HEK293 (cell line): ENCODE measurements around the gene FANCC.

Experiments
- CTCF ChIA-PET: fragments of 350-600 bp; formaldehyde crosslinking; extraction: SDS; loops from one replicate; lab custom pipeline; 2021; ENCODE audit warnings: antibody characterized with exemption; lab: Yijun Ruan, JAX
- POLR2A ChIA-PET: fragments of 300-600 bp; formaldehyde crosslinking; extraction: SDS; loops from one replicate; lab custom pipeline; 2020; ENCODE audit warnings: antibody characterized with exemption, inconsistent platforms; lab: Yijun Ruan, JAX
- H3K27ac ChIP-seq: fragments of 200-500 bp; sonication (Bioruptor generic); 2 replicates; pipeline ENCODE4 v1.5.1; 2014; ENCODE audit warnings: low read depth, low read length, control low read depth, inconsistent platforms; ENCODE audit errors: extremely low read depth
- H3K36me3 ChIP-seq, 2 experiments: fragments of 200-500 bp in 1 of 2; sonication (Bioruptor generic) in 1 of 2; 1 replicate in 1 of 2; 2 replicates in 1 of 2; pipeline ENCODE4 v1.5.1; 2014 to 2017; ENCODE audit warnings: inconsistent platforms in 2 of 2, low read length in 2 of 2; ENCODE audit not compliant: control insufficient read depth in 2 of 2, insufficient read depth in 1 of 2
- H3K4me1 ChIP-seq: fragments of 200-500 bp; sonication (Bioruptor generic); 2 replicates; pipeline ENCODE4 v1.5.1; 2014; ENCODE audit warnings: mild to moderate bottlenecking, low read length, inconsistent platforms; ENCODE audit not compliant: control insufficient read depth, insufficient read depth
- H3K4me3 ChIP-seq: 2 replicates; pipeline ENCODE4 v1.5.1; 2011; ENCODE audit warnings: low read depth, mild to moderate bottlenecking, control low read depth, low read length, moderate library complexity
- H3K9me3 ChIP-seq: fragments of 200-500 bp; sonication (Bioruptor generic); 2 replicates; pipeline ENCODE4 v1.5.1; 2014; ENCODE audit warnings: low read depth, low read length, inconsistent platforms; ENCODE audit not compliant: control insufficient read depth, insufficient read depth
- BCL6B ChIP-seq: fragments of 450-650 bp; formaldehyde crosslinking; IDR thresholded peaks from 2 replicates; pipeline ENCODE4 v1.5.1; 2017; ENCODE audit warnings: missing biosample characterization, missing genetic modification characterization
- ELK4 ChIP-seq: IDR thresholded peaks from 2 replicates; pipeline ENCODE4 v1.6.1; 2011; ENCODE audit warnings: mild to moderate bottlenecking, low read depth, low read length, borderline replicate concordance
- GLI2 ChIP-seq: fragments of 450-650 bp; formaldehyde crosslinking; IDR thresholded peaks from 2 replicates; pipeline ENCODE4; 2017; ENCODE audit warnings: missing biosample characterization, missing genetic modification characterization, low read depth, borderline replicate concordance
- HOXA7 ChIP-seq: sonication (generic); formaldehyde crosslinking; IDR thresholded peaks from 2 replicates; pipeline ENCODE4 v1.8.1; 2022; ENCODE audit warnings: missing genetic modification reagents, borderline replicate concordance
- KLF9 ChIP-seq: fragments of 450-650 bp; formaldehyde crosslinking; IDR thresholded peaks from 2 replicates; pipeline ENCODE4 v1.5.1; 2016; ENCODE audit warnings: missing biosample characterization, missing genetic modification characterization, low read depth
- RBAK ChIP-seq: fragments of 450-650 bp; formaldehyde crosslinking; IDR thresholded peaks from 2 replicates; pipeline ENCODE4 v1.5.1; 2016; ENCODE audit warnings: missing biosample characterization, missing genetic modification characterization
- SCRT1 ChIP-seq: fragments of 450-650 bp; formaldehyde crosslinking; IDR thresholded peaks from 2 replicates; pipeline ENCODE4 v1.5.1; 2016; ENCODE audit warnings: missing biosample characterization, missing genetic modification characterization, borderline replicate concordance
- ZBTB44 ChIP-seq: fragments of 450-650 bp; IDR thresholded peaks from 2 replicates; pipeline ENCODE4 v1.5.1; 2018; ENCODE audit warnings: missing biosample characterization, mild to moderate bottlenecking, missing genetic modification characterization
- ZFP3 ChIP-seq: fragments of 450-650 bp; formaldehyde crosslinking; IDR thresholded peaks from 2 replicates; pipeline ENCODE4 v1.5.1; 2016; ENCODE audit warnings: low read depth, missing biosample characterization, missing genetic modification characterization
- ZNF114 ChIP-seq: fragments of 450-650 bp; formaldehyde crosslinking; IDR thresholded peaks from 2 replicates; pipeline ENCODE4 v1.5.0; 2017; ENCODE audit warnings: missing biosample characterization, missing genetic modification characterization
- ZNF18 ChIP-seq: fragments of 450-650 bp; formaldehyde crosslinking; IDR thresholded peaks from 2 replicates; pipeline ENCODE4 v1.5.1; 2016; ENCODE audit warnings: missing biosample characterization, missing genetic modification characterization
- ZNF324 ChIP-seq: fragments of 450-650 bp; formaldehyde crosslinking; IDR thresholded peaks from 2 replicates; pipeline ENCODE4 v1.5.1; 2016; ENCODE audit warnings: missing biosample characterization, missing genetic modification characterization
- ZNF433 ChIP-seq: fragments of 450-650 bp; formaldehyde crosslinking; IDR thresholded peaks from 2 replicates; pipeline ENCODE4 v1.5.1; 2016; ENCODE audit warnings: missing biosample characterization, missing genetic modification characterization, low read depth
- ZNF621 ChIP-seq: fragments of 450-650 bp; formaldehyde crosslinking; IDR thresholded peaks from 2 replicates; pipeline ENCODE4 v1.5.1; 2017; ENCODE audit warnings: missing biosample characterization, missing genetic modification characterization
- ZNF624 ChIP-seq: fragments of 450-650 bp; formaldehyde crosslinking; IDR thresholded peaks from 2 replicates; pipeline ENCODE4 v1.5.1; 2017; ENCODE audit warnings: missing biosample characterization, missing genetic modification characterization
- ZNF639 ChIP-seq: fragments of 450-650 bp; formaldehyde crosslinking; IDR thresholded peaks from 2 replicates; pipeline ENCODE4 v1.5.1; 2016; ENCODE audit warnings: missing biosample characterization, missing genetic modification characterization
- ZNF677 ChIP-seq: fragments of 450-650 bp; IDR thresholded peaks from 2 replicates; pipeline ENCODE4 v1.5.0; 2018; ENCODE audit warnings: missing biosample characterization, mild to moderate bottlenecking, missing genetic modification characterization, moderate library complexity
- ZNF704 ChIP-seq: fragments of 450-650 bp; formaldehyde crosslinking; IDR thresholded peaks from 2 replicates; pipeline ENCODE4 v1.5.1; 2016; ENCODE audit warnings: missing biosample characterization, missing genetic modification characterization

FANCC gene

GRCh38 chr9:95107001-95107749 lies 210.3 kb downstream of the FANCC start:
- no peak overlapping the region for H3K4me3 ChIP-seq
- TF ChIP-seq ZNF433 (tag by site-specific recombination) (no peak), ZNF114 (tag by site-specific recombination) (no peak), ZNF677 (tag by site-specific recombination) (no peak), ZBTB44 (tag by site-specific recombination) (no peak), BCL6B (no peak), SCRT1 (tag by site-specific recombination) (no peak), ZNF324 (tag by site-specific recombination) (no peak), ZNF639 (no peak), ELK4 (no peak), ZNF621 (no peak), KLF9 (no peak), ZNF624 (tag by site-specific recombination) (no peak)
- H3K9me3 ChIP-seq = no peaks in the 10 kb centered on the region
- H3K36me3 ChIP-seq = peaks cover 0 to 35% of the 10 kb centered on the region in 2 experiments; a peak in 1 of 3 replicates
- POLR2A ChIA-PET = no interaction called here
- H3K27ac ChIP-seq = no peak overlapping the region
- no peaks in the 10 kb centered on the region for H3K4me1 ChIP-seq
- CTCF ChIA-PET = interaction anchor here (0.6 to 1.3 kb wide), 2 partner anchors 21 to 61 kb away, joined by 3 read pairs; no protein-coding TSS in a partner anchor

GRCh38 chr9:95105519-95106287 lies 211.8 kb downstream of the FANCC start:
- H3K4me3 ChIP-seq = no peak overlapping the region
- POLR2A ChIA-PET = no interaction called here
- no peaks in the 10 kb centered on the region for H3K9me3 ChIP-seq
- TF ChIP-seq ZNF18 (tag by site-specific recombination) (no peak), ZNF704 (tag by site-specific recombination) (no peak), RBAK (tag by site-specific recombination) (no peak), HOXA7 (CRISPR knock-in tag) (no peak), GLI2 (tag by site-specific recombination) (no peak), ZFP3 (tag by site-specific recombination) (no peak)
- no peaks in the 10 kb centered on the region for H3K4me1 ChIP-seq
- H3K36me3 ChIP-seq = peaks cover 0 to 34% of the 10 kb centered on the region in 2 experiments; a peak in 1 of 3 replicates
- H3K27ac ChIP-seq = no peak overlapping the region
- CTCF ChIA-PET = interaction anchor here (0.7 kb wide), 1 partner anchor 864 kb away, joined by 3 read pairs; no protein-coding TSS in a partner anchor
